Esophagus muscularis mucosa (tissue), 4 donors: ENCODE results near the gene MAML3. TPM values are rescaled to one million over a fixed set of nuclear protein-coding genes. Genes with fewer than 3 reads are reported as not detected.
A peak's percentile ranks its signal among the peaks of the same experiment; 100 is the strongest.

ENCODE experiments used
- DNase-seq: peaks from one replicate; pipeline ENCODE4 v3.0.0-alpha.2; 2017; ENCODE audit errors: extremely low spot score
- H3K27ac ChIP-seq, 4 donors: fragments of 200-600 bp; sonication (generic); replicated peaks in 1 of 4; 1 replicate in 3 of 4; 2 replicates in 1 of 4; pipeline ENCODE4 v1.5.1; 2016 to 2019; ENCODE audit warnings: mild to moderate bottlenecking in 1 of 4
- H3K27me3 ChIP-seq, 4 donors: fragments of 200-600 bp; sonication (generic); one replicate each; pipeline versions ENCODE4 v1.5.1 to v1.6.0; 2016 to 2019
- H3K36me3 ChIP-seq, 4 donors: fragments of 200-600 bp; sonication (generic); one replicate each; pipeline ENCODE4 v1.5.1; 2016 to 2019
- H3K4me1 ChIP-seq, 4 donors: fragments of 200-600 bp; sonication (generic); one replicate each; pipeline ENCODE4 v1.5.1; 2016 to 2019
- H3K4me3 ChIP-seq, 4 donors: fragments of 200-600 bp; sonication (generic); 1 replicate in 2 of 4; 2 replicates in 2 of 4; pipeline ENCODE4 v1.5.1; 2016 to 2019; ENCODE audit warnings: mild to moderate bottlenecking in 4 of 4, moderate library complexity in 1 of 4
- H3K9me3 ChIP-seq, 4 donors: fragments of 200-600 bp; sonication (generic); 1 replicate in 3 of 4; 2 replicates in 1 of 4; pipeline ENCODE4 v1.5.1; 2016 to 2019
- CTCF ChIP-seq, 3 experiments: fragments of 200-600 bp in 2 of 3; fragments of 450-650 bp in 1 of 3; sonication (generic) in 2 of 3; IDR thresholded peaks; one replicate each; pipeline ENCODE4 v1.5.1; 2017 to 2019; ENCODE audit warnings: antibody characterized with exemption in 3 of 3, mild to moderate bottlenecking in 2 of 3, moderate library complexity in 1 of 3
- EP300 ChIP-seq: sonication (generic); formaldehyde crosslinking; IDR thresholded peaks from one replicate; pipeline ENCODE4 v1.6.1; 2017; ENCODE audit warnings: antibody characterized with exemption
- POLR2A ChIP-seq: fragments of 450-650 bp; IDR thresholded peaks from one replicate; pipeline ENCODE4 v1.6.1; 2017; ENCODE audit warnings: antibody characterized with exemption, moderate library complexity, mild to moderate bottlenecking, low read depth
- POLR2AphosphoS5 ChIP-seq, 2 donors: sonication (generic); formaldehyde crosslinking; IDR thresholded peaks; one replicate each; pipeline ENCODE4 v1.6.1; 2017; ENCODE audit warnings: antibody characterized with exemption in 2 of 2
- WGBS: methylation state at CpG from one replicate; pipeline ENCODE4 v1.1.5; 2018; 5-methylcytosine and 5-hydroxymethylcytosine counted together
- intact Hi-C: fragments of 100-400 bp; cut with DNase I; formaldehyde crosslinking; loops from one replicate; pipeline ENCODE4 v1.15.1; 2023
- total RNA-seq, 4 donors: library from RNA; depleted of rRNA; stranded (reverse); fragments of >200 nt; gene quantifications; one replicate each; pipeline versions ENCODE4 v1.1.0 to v1.2.1, GENCODE V29; 2016

The MAML3 gene
- total RNA-seq, 4 donors from 2014 or later, result 5.0 to 8.7 (median 7.1) TPM

DNA sequence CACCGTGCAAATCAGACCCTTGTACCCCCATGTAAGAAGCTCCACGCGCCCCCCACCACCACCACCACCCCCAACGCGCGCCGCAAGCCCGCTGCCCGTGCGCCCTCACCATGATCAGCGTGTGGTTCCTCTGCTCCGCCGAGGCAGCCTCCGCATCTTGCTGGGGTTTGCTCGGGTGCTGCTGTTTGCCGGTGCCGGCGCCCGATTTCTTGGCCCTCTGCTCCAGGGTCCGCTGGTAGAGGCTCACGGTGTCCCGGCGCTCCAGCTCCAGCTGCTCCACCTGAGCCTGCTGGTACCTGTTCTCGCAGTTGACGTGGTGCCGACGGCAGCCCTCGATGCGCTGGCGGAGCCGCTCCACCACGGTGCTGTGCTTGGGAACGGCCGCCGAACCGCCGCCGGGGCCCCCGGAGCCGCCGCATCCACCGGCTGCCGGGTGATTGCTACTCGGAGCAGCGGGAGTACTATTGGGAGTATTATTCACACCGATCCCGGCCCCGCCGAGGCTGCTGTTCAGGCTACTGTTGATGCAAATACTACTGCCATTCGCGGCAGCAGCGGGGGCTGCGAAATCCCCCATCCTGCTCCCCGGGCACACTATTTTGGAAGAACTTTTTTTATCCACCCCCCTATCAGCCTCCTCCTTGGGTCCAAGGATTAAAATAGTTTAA, 1.1 kb downstream of the MAML3 start:
- Histone ChIP-seq H3K4me3 (peak overlapping the region; percentile 71 to 89 (median 86)), H3K4me1 (peaks cover 0 to 25% (median 17%) of the 10 kb centered on the region in 4 donors), H3K9me3 (no peaks in the 10 kb centered on the region), H3K36me3 (no peaks in the 10 kb centered on the region), H3K27ac (peak overlapping the region; percentile 97 to 99 (median 98)), H3K27me3 (no peaks in the 10 kb centered on the region)
- under 1% methylated on average over 27 of the region's 54 CpGs for WGBS
- DNase-seq, result peak; percentile 94
- TF ChIP-seq POLR2AphosphoS5 (IDR thresholded peaks at IDR 0.05) (peak in 1 of 2 donors; percentile 28), EP300 (no peak)
- intact Hi-C loops, result loop anchor here (5.0 to 10.0 kb wide), 5 partner anchors 71 to 488 kb away; partner anchors contain the start of gene MGST2

- peak overlapping the region; percentile 97 to 99 (median 98) for H3K27ac ChIP-seq
- intact Hi-C loops, result loop anchor here (5.0 to 10.0 kb wide), 5 partner anchors 70 to 487 kb away; partner anchors contain the start of gene MGST2
- 1% methylated on average over 30 of the region's 50 CpGs for WGBS
- no peaks in the 10 kb centered on the region for H3K9me3 ChIP-seq
- no peaks in the 10 kb centered on the region for H3K27me3 ChIP-seq
- H3K36me3 ChIP-seq, result no peaks in the 10 kb centered on the region
- H3K4me1 ChIP-seq, result peaks cover 0 to 24% (median 14%) of the 10 kb centered on the region in 4 donors
- peak overlapping the region; percentile 71 to 89 (median 86) for H3K4me3 ChIP-seq
- no peak for TF ChIP-seq EP300
- TF ChIP-seq CTCF (IDR thresholded peaks at IDR 0.05), result peak; percentile 33 to 44 (median 39)
- peak; percentile 10 to 46 for TF ChIP-seq POLR2AphosphoS5 (IDR thresholded peaks at IDR 0.05)
- DNase-seq, result peak; percentile 94
Measured at GRCh38 chr4:140152013-140152703, 1.8 kb downstream of the MAML3 start.

DNA sequence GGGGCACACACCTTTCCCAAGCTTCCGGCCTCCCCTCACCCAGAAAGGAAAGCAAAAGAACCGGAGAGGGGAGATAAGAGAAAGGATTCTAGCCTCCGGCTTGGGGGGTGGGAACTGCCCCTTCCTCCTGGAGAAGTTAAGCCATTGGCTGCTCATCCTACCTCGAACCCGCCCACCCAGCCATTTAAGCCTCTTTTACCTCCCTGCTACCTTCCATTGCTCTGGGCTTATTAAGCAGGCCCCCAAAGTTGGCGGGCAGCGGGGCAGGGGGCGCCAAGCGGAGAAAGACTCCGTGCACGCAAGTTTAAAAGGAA, 2.3 kb downstream of the MAML3 start:
- Histone ChIP-seq H3K36me3 (no peaks in the 10 kb centered on the region), H3K4me3 (peak overlapping the region; percentile 71 to 89 (median 86)), H3K27ac (peak overlapping the region; percentile 97 to 99 (median 98)), H3K27me3 (no peaks in the 10 kb centered on the region), H3K9me3 (no peaks in the 10 kb centered on the region), H3K4me1 (peaks cover 0 to 24% (median 14%) of the 10 kb centered on the region in 4 donors)
- intact Hi-C loops, result loop anchor here (1.0 to 10.0 kb wide), 6 partner anchors 69 to 487 kb away; partner anchors contain the start of gene MGST2
- DNase-seq, result peak; percentile 96
- TF ChIP-seq POLR2AphosphoS5 (IDR thresholded peaks at IDR 0.05) (peak in 1 of 2 donors; percentile 51), EP300 (no peak), CTCF (IDR thresholded peaks at IDR 0.05) (no peak), POLR2A (peak; percentile 16)
- 0% methylated on average over 11 of the region's 11 CpGs for WGBS

- H3K9me3 ChIP-seq, result no peaks in the 10 kb centered on the region
- peak; percentile 97 for DNase-seq
- TF ChIP-seq EP300 (peak; percentile 17), CTCF (IDR thresholded peaks at IDR 0.05) (no peak), POLR2AphosphoS5 (IDR thresholded peaks at IDR 0.05) (peak; percentile 71 to 80), POLR2A (peak; percentile 47)
Measured at GRCh38 chr4:140150886-140151698, 2.9 kb downstream of the MAML3 start.

More at GRCh38 chr4:140150886-140151698, 2.9 kb downstream of the MAML3 start:
- H3K4me3 ChIP-seq, result peak overlapping the region; percentile 71 to 89 (median 86)
- intact Hi-C loops, result loop anchor here (1.0 to 10.0 kb wide), 6 partner anchors 69 to 486 kb away; partner anchors contain the start of gene MGST2
- 0% methylated on average over 43 of the region's 84 CpGs for WGBS
- H3K27ac ChIP-seq, result peak overlapping the region; percentile 97 to 99 (median 98)
- H3K36me3 ChIP-seq, result no peaks in the 10 kb centered on the region
- H3K4me1 ChIP-seq, result peaks cover 0 to 24% (median 14%) of the 10 kb centered on the region in 4 donors
- no peaks in the 10 kb centered on the region for H3K27me3 ChIP-seq
